GM23338 (cell line): Measurements from ENCODE around the gene MYT1. TPM values are rescaled to one million over a fixed set of nuclear protein-coding genes. Genes with fewer than 3 reads are reported as not detected.
A peak's percentile ranks its signal among the peaks of the same experiment; 100 is the strongest.

Experiments
- ATAC-seq: fragments of 200-7000 bp; cut with Tn5 transposase; 3 replicates; pipeline ENCODE4 v1.9.1; 2020
- DNase-seq: peaks from one replicate; pipeline ENCODE4 v3.0.0-alpha.2; 2015; ENCODE audit warnings: low spot score
- H2AFZ ChIP-seq: fragments of 200-600 bp; sonication (generic); 2 replicates; pipeline ENCODE4 v1.8.0; 2016; ENCODE audit warnings: antibody characterized with exemption, mild to moderate bottlenecking, moderate library complexity
- H3F3A ChIP-seq: fragments of 200-600 bp; sonication (generic); replicated peaks from 2 replicates; pipeline ENCODE4 v1.8.0; 2017; ENCODE audit warnings: antibody characterized with exemption, mixed run types, low read depth
- H3K27ac ChIP-seq: fragments of 200-600 bp; sonication (generic); 2 replicates; pipeline ENCODE4 v1.6.1; 2016; ENCODE audit warnings: low read depth
- H3K27me3 ChIP-seq: fragments of 200-600 bp; sonication (generic); 2 replicates; pipeline ENCODE4 v1.8.0; 2016; ENCODE audit warnings: mild to moderate bottlenecking, mixed run types, moderate library complexity; ENCODE audit not compliant: insufficient read depth
- H3K36me3 ChIP-seq: fragments of 200-600 bp; sonication (generic); 2 replicates; pipeline ENCODE4 v1.8.0; 2016; ENCODE audit warnings: mild to moderate bottlenecking; ENCODE audit not compliant: insufficient read depth
- H3K4me1 ChIP-seq: fragments of 200-600 bp; sonication (generic); 2 replicates; pipeline ENCODE4 v1.8.0; 2016; ENCODE audit warnings: mild to moderate bottlenecking, moderate library complexity; ENCODE audit not compliant: insufficient read depth
- H3K4me2 ChIP-seq: fragments of 200-600 bp; sonication (generic); 2 replicates; pipeline ENCODE4 v1.7.1; 2017; ENCODE audit warnings: mixed run types
- H3K4me3 ChIP-seq: fragments of 200-600 bp; sonication (generic); 2 replicates; pipeline ENCODE4 v1.6.1; 2016; ENCODE audit warnings: mixed run types
- H3K79me2 ChIP-seq: fragments of 200-600 bp; sonication (generic); replicated peaks from 2 replicates; pipeline ENCODE4 v1.8.0; 2017; ENCODE audit warnings: mild to moderate bottlenecking; ENCODE audit not compliant: insufficient read depth
- H3K9me2 ChIP-seq: fragments of 200-600 bp; sonication (generic); 2 replicates; pipeline ENCODE4 v1.8.0; 2017; ENCODE audit not compliant: insufficient read depth
- H4K20me1 ChIP-seq: fragments of 200-600 bp; sonication (generic); replicated peaks from 2 replicates; pipeline ENCODE4 v1.8.0; 2017; ENCODE audit warnings: mild to moderate bottlenecking; ENCODE audit not compliant: insufficient read depth
- H3K27ac Mint-ChIP-seq: 2 replicates; pipeline ENCODE4 v1.8.0; 2020; ENCODE audit warnings: inconsistent platforms, mild to moderate bottlenecking, moderate library complexity, mixed read lengths
- H3K27me3 Mint-ChIP-seq: 3 replicates; pipeline ENCODE4 v1.8.0; 2022; ENCODE audit warnings: low read depth, mild to moderate bottlenecking, moderate library complexity, mixed read lengths, inconsistent platforms; ENCODE audit not compliant: insufficient read depth, poor library complexity
- H3K36me3 Mint-ChIP-seq: 3 replicates; pipeline ENCODE4 v1.8.0; 2021; ENCODE audit warnings: low read depth, mild to moderate bottlenecking, inconsistent platforms, moderate library complexity, mixed read lengths
- H3K4me1 Mint-ChIP-seq: 3 replicates; pipeline ENCODE4 v1.8.0; 2020; ENCODE audit warnings: mild to moderate bottlenecking, inconsistent platforms, mixed read lengths
- H3K4me3 Mint-ChIP-seq: 3 replicates; pipeline ENCODE4 v1.8.0; 2021; ENCODE audit warnings: moderate library complexity, mild to moderate bottlenecking, inconsistent platforms, mixed read lengths
- H3K9me3 Mint-ChIP-seq: 3 replicates; pipeline ENCODE4 v1.8.0; 2020; ENCODE audit warnings: moderate library complexity, mild to moderate bottlenecking, inconsistent platforms, mixed read lengths
- CREB1 ChIP-seq: fragments of 250-450 bp; sonication (Bioruptor Pico); IDR thresholded peaks from 2 replicates; pipeline ENCODE4 v1.5.0; 2020; ENCODE audit warnings: low read depth, mild to moderate bottlenecking, moderate library complexity
- ETS1 ChIP-seq: IDR thresholded peaks from 2 replicates; pipeline ENCODE4 v1.6.1; 2016; ENCODE audit warnings: antibody characterized with exemption
- EZH2 ChIP-seq: fragments of 200-600 bp; sonication (generic); IDR thresholded peaks from one replicate; pipeline ENCODE4 v1.8.0; 2017; ENCODE audit warnings: antibody characterized with exemption, mild to moderate bottlenecking, low read depth; ENCODE audit not compliant: unreplicated experiment
- EZH2phosphoT487 ChIP-seq: fragments of 200-600 bp; sonication (generic); IDR thresholded peaks from one replicate; pipeline ENCODE4 v1.8.1; 2018; ENCODE audit warnings: antibody characterized with exemption; ENCODE audit not compliant: unreplicated experiment
- JUNB ChIP-seq: IDR thresholded peaks from one replicate; pipeline ENCODE4 v1.6.1; 2016; ENCODE audit warnings: antibody characterized with exemption; ENCODE audit not compliant: unreplicated experiment
- NANOG ChIP-seq: IDR thresholded peaks from 2 replicates; pipeline ENCODE4 v1.6.1; 2016; ENCODE audit warnings: antibody characterized with exemption, borderline replicate concordance
- POLR2AphosphoS5 ChIP-seq: IDR thresholded peaks from 2 replicates; pipeline ENCODE4 v1.6.1; 2016; ENCODE audit warnings: antibody characterized with exemption, low read depth
- REST ChIP-seq: IDR thresholded peaks from one replicate; pipeline ENCODE4 v1.6.1; 2018; ENCODE audit warnings: antibody characterized with exemption; ENCODE audit not compliant: unreplicated experiment
- STAT1 ChIP-seq: IDR thresholded peaks from one replicate; pipeline ENCODE4 v1.6.1; 2016; ENCODE audit warnings: antibody characterized with exemption; ENCODE audit not compliant: unreplicated experiment
- ZNF114 ChIP-seq: fragments of 250-450 bp; sonication (Bioruptor Pico); IDR thresholded peaks from 2 replicates; pipeline ENCODE4 v1.5.0; 2020; ENCODE audit warnings: mild to moderate bottlenecking, moderate library complexity
- ZNF331 ChIP-seq: fragments of 250-450 bp; sonication (Bioruptor Pico); IDR thresholded peaks from 2 replicates; pipeline ENCODE4 v1.5.0; 2020; ENCODE audit warnings: low read depth, mild to moderate bottlenecking, moderate library complexity
- ZNF462 ChIP-seq: fragments of 250-450 bp; sonication (Bioruptor Pico); IDR thresholded peaks from 2 replicates; pipeline ENCODE4 v1.5.0; 2020; ENCODE audit warnings: mild to moderate bottlenecking, moderate library complexity
- polyA plus RNA-seq: library from polyadenylated mRNA; unstranded; fragments of >200 nt; fragmentation: Nextera tagmentation; extraction: Ambion mirVana; gene quantifications from 2 replicates; pipeline ENCODE4 v1.2.1, GENCODE V29; 2016
- total RNA-seq: library from RNA; depleted of rRNA; stranded (reverse); fragments of >200 nt; shearing (Covaris generic); gene quantifications from 2 replicates; pipeline ENCODE4 v1.2.3, GENCODE V29; 2014
- TF ChIP-seq, protein P1 (sequence below), 2 experiments: fragments of 200-600 bp in 1 of 2; sonication (generic) in 1 of 2; conservative IDR thresholded peaks; 2 replicates each; pipeline versions ENCODE4 v1.5.1 to v1.6.1; 2016 to 2017; ENCODE audit warnings: antibody characterized with exemption in 2 of 2, low read depth in 2 of 2, mild to moderate bottlenecking in 2 of 2, moderate library complexity in 1 of 2

MYT1 gene
- total and polyA plus RNA-seq, 2 experiments from 2014 or later: 0.83 to 1.6 TPM

DNA sequence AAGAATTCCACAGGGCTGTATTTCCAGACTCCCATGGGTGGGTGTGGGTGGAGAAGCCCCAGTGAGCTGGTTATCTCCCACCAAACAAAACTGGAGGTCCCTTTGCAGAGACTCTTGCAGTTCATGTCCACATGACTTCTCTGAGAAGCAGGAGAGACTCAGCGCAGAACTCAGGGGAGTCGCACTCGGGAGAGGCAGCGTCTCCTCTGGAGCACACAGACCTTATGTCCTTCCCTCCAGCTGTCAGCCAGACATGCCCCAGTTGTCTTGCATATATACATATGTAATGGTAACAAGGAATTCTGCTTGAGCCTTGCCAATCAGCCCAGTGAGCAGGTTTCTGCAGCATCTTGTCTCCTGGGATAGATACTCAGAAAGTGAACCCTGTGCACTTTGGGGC, 23.8 kb downstream of the MYT1 start:
- peaks cover 8% of the 10 kb centered on the region; the same call in 1 of the 2 replicates for H3K9me2 ChIP-seq
- Mint-ChIP-seq H3K27ac (no peak overlapping the region), H3K36me3 (peaks cover 9% of the 10 kb centered on the region), H3K4me3 (no peak overlapping the region), H3K9me3 (peaks cover 30% of the 10 kb centered on the region), H3K27me3 (peaks cover 24% of the 10 kb centered on the region), H3K4me1 (peaks cover 37% of the 10 kb centered on the region)
- TF ChIP-seq ZNF331: no peak
- TF ChIP-seq REST: no peak
- no peak for TF ChIP-seq NANOG
- no peak for TF ChIP-seq ZNF114 (CRISPR knock-in tag)
- TF ChIP-seq, protein P1, sequence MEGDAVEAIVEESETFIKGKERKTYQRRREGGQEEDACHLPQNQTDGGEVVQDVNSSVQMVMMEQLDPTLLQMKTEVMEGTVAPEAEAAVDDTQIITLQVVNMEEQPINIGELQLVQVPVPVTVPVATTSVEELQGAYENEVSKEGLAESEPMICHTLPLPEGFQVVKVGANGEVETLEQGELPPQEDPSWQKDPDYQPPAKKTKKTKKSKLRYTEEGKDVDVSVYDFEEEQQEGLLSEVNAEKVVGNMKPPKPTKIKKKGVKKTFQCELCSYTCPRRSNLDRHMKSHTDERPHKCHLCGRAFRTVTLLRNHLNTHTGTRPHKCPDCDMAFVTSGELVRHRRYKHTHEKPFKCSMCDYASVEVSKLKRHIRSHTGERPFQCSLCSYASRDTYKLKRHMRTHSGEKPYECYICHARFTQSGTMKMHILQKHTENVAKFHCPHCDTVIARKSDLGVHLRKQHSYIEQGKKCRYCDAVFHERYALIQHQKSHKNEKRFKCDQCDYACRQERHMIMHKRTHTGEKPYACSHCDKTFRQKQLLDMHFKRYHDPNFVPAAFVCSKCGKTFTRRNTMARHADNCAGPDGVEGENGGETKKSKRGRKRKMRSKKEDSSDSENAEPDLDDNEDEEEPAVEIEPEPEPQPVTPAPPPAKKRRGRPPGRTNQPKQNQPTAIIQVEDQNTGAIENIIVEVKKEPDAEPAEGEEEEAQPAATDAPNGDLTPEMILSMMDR (conservative IDR thresholded peaks at IDR 0.05; ENCODE audit: low read depth in 2 of 2): no peak
- TF ChIP-seq EZH2: no peak
- no peak for TF ChIP-seq POLR2AphosphoS5
- no peak for TF ChIP-seq CREB1
- TF ChIP-seq ZNF462 (CRISPR knock-in tag): no peak
- TF ChIP-seq JUNB: no peak
- TF ChIP-seq ETS1: no peak
- TF ChIP-seq EZH2phosphoT487: no peak
- no peak for TF ChIP-seq STAT1
- peaks cover 21% of the 10 kb centered on the region for H3F3A ChIP-seq
- peak overlapping the region; percentile 72 for H3K4me2 ChIP-seq
- H3K27me3 ChIP-seq: no peaks in the 10 kb centered on the region
- DNase-seq: peak; percentile 21
- H4K20me1 ChIP-seq: no peaks in the 10 kb centered on the region
- H3K79me2 ChIP-seq: no peaks in the 10 kb centered on the region
- H2AFZ ChIP-seq: no peak overlapping the region
- H3K4me3 ChIP-seq: no peak overlapping the region
- H3K36me3 ChIP-seq: no peaks in the 10 kb centered on the region
- H3K4me1 ChIP-seq: peaks cover 39% of the 10 kb centered on the region
- ATAC-seq: no peak
- no peak overlapping the region for H3K27ac ChIP-seq
